Gastrocnemius medialis (tissue), 4 donors: ENCODE results near the gene CCDC183.

ENCODE experiments used
- POLR2A ChIP-seq, 2 donors: fragments of 450-650 bp; IDR thresholded peaks; one replicate each; pipeline ENCODE4 v1.6.1; 2017; ENCODE audit warnings: antibody characterized with exemption in 2 of 2, mild to moderate bottlenecking in 2 of 2, moderate library complexity in 2 of 2
- TF ChIP-seq, protein P1 (sequence below), 5 experiments: fragments of 450-650 bp in 3 of 5; fragments of 200-600 bp in 2 of 5; sonication (generic) in 2 of 5; IDR thresholded peaks in 4 of 5; conservative IDR thresholded peaks in 1 of 5; 1 replicate in 4 of 5; 2 replicates in 1 of 5; pipeline ENCODE4 v1.5.1; 2016 to 2019; ENCODE audit warnings: antibody characterized with exemption in 5 of 5, mild to moderate bottlenecking in 3 of 5, moderate library complexity in 3 of 5

- no peak for TF ChIP-seq POLR2A (IDR thresholded peaks at IDR 0.05)
- TF ChIP-seq, protein P1, sequence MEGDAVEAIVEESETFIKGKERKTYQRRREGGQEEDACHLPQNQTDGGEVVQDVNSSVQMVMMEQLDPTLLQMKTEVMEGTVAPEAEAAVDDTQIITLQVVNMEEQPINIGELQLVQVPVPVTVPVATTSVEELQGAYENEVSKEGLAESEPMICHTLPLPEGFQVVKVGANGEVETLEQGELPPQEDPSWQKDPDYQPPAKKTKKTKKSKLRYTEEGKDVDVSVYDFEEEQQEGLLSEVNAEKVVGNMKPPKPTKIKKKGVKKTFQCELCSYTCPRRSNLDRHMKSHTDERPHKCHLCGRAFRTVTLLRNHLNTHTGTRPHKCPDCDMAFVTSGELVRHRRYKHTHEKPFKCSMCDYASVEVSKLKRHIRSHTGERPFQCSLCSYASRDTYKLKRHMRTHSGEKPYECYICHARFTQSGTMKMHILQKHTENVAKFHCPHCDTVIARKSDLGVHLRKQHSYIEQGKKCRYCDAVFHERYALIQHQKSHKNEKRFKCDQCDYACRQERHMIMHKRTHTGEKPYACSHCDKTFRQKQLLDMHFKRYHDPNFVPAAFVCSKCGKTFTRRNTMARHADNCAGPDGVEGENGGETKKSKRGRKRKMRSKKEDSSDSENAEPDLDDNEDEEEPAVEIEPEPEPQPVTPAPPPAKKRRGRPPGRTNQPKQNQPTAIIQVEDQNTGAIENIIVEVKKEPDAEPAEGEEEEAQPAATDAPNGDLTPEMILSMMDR (IDR thresholded peaks at IDR 0.05 in 4 of 5, conservative IDR thresholded peaks at IDR 0.05 in 1 of 5): no peak
Measured at GRCh38 chr9:136857166-136857565, 61.0 kb downstream of the CCDC183 start.
